Mesodermal cell (in vitro differentiated cells): Measurements from ENCODE around the gene TICAM2.
A peak's percentile ranks its signal among the peaks of the same experiment; 100 is the strongest.

Experiments
- H3K27ac ChIP-seq: 2 replicates; pipeline ENCODE4 v1.7.0; 2013; ENCODE audit warnings: mild to moderate bottlenecking, low read depth, low read length, moderate library complexity; ENCODE audit not compliant: severe bottlenecking
- H3K36me3 ChIP-seq: 2 replicates; pipeline ENCODE4 v1.7.1; 2013; ENCODE audit warnings: mild to moderate bottlenecking, low read length, moderate library complexity; ENCODE audit not compliant: control insufficient read depth, insufficient read depth
- H3K4me1 ChIP-seq: one replicate; pipeline ENCODE4 v1.7.1; 2013; ENCODE audit warnings: mild to moderate bottlenecking, low read length; ENCODE audit not compliant: insufficient read depth, control insufficient read depth, poor library complexity, severe bottlenecking
- H3K4me3 ChIP-seq: 2 replicates; pipeline ENCODE4 v1.7.0; 2013; ENCODE audit warnings: low read length, control low read depth, mild to moderate bottlenecking; ENCODE audit not compliant: insufficient read depth, poor library complexity, severe bottlenecking; ENCODE audit errors: extremely low read depth
- H3K9me3 ChIP-seq: 2 replicates; pipeline ENCODE4 v1.7.1; 2013; ENCODE audit warnings: mild to moderate bottlenecking, low read length, moderate library complexity; ENCODE audit not compliant: control insufficient read depth
- WGBS, 2 experiments: methylation state at CpG; one replicate each; pipeline ENCODE4 v1.1.5; 2013; ENCODE audit warnings: missing lambda C conversion rate in 2 of 2; ENCODE audit not compliant: insufficient coverage in 2 of 2; 5-methylcytosine and 5-hydroxymethylcytosine counted together

The TICAM2 gene

DNA sequence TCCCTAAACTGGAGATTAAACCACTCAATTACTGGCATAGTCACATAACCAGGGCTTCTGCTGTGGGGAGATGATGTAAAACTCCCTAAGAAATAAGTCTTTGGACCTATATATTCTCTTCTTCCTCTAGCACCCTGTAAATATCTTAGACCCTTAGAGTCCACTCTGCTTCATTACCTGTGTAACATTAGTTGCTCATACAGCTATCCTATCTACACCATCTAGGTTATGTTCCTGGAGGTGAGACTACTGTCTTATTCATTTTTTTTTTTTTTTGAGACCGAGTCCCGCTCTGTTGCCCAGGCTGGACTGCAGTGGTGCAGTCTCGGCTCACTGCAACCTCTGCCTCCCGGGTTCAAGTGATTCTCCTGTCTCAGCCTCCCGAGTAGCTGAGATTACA is 9.6 kb upstream of the TICAM2 start:
- Histone ChIP-seq H3K9me3 (no peaks in the 10 kb centered on the region), H3K4me1 (no peaks in the 10 kb centered on the region), H3K4me3 (no peak overlapping the region), H3K36me3 (peaks cover 31% of the 10 kb centered on the region), H3K27ac (no peak overlapping the region)
- WGBS, 2 experiments = 90 to 94% methylated on average over 4 to 5 of the region's 5 CpGs

DNA sequence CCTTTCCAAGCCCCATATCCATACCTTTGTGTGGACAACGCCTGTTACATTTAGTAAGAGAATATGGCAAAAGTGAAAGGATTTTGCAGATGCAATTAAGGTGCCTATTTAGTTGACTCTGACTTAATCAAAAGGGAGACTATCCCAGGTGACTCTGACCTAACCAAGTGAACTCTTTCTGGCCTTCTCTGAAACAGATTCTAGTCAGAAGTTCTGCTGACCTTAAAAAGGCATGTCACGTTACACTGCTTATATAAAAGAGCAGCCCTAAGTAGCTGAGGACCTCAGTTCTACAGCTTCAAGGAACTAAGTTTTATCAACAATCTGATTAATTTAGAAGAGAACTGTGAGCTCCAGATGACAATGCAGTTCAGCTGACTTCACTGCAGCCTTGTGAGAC is 5.7 kb upstream of the TICAM2 start:
- Histone ChIP-seq H3K9me3 (no peaks in the 10 kb centered on the region), H3K27ac (no peak overlapping the region), H3K4me3 (no peak overlapping the region), H3K4me1 (no peaks in the 10 kb centered on the region), H3K36me3 (peaks cover 12% of the 10 kb centered on the region)
- WGBS, 2 experiments = 86% methylated on average over 1 of the region's 2 CpGs; no CpG with 5 or more reads in 1 of the 2 experiments

DNA sequence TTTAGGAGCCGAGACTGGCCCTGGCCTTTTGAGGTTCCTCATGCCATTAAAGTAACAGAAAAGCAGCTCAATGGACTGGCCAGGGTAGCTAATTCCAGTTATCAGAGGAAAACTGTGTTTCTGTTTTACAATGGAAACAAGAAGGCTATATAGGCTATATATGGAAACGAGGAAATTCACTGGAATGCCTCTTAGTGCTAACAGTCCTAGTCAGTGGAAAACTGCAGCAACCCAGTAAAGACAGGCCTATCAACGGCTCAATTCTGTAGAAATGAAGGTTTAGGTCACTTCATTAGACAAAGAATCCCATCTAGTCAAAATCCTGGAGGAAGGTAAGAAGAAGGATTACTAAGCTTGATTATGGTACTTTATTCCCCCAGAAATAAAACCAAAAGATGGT is 3.2 kb upstream of the TICAM2 start:
- 89 to 95% methylated on average over 2 of the region's 3 CpGs for WGBS, 2 experiments
- H3K27ac ChIP-seq = peak overlapping the region; percentile 2
- H3K4me3 ChIP-seq = no peak overlapping the region
- H3K4me1 ChIP-seq = no peaks in the 10 kb centered on the region
- H3K9me3 ChIP-seq = no peaks in the 10 kb centered on the region
- peaks cover 7% of the 10 kb centered on the region for H3K36me3 ChIP-seq

DNA sequence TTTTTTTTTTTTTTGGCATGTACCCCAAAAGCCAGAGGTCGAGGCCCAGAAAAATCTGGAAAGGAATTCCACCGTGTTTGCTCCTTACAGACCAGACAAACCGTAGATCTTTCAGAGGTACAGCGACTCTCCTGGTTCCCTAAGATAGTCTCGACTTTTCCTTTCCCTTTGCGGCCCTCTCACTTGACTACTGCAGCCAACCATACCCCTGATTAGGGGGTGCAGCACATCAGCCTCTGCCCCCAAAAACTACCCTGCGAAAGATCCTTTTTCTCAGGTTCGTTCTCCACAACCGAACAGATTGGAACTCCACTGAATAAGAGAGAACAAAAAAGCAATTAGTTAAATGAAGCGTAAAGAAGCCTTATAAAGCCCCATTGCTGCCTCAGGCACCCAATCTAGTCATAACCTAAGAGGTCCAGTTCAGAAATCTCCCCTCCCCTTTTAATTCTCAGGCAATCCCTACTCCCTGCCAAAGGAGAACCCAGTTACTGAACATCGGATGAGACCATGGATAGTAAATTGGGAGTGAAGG is 379 bp upstream of the TICAM2 start:
- no peak overlapping the region for H3K27ac ChIP-seq
- peaks cover 7% of the 10 kb centered on the region for H3K36me3 ChIP-seq
- peak overlapping the region; percentile 17 for H3K4me3 ChIP-seq
- peaks cover 12% of the 10 kb centered on the region for H3K4me1 ChIP-seq
- 50 to 76% methylated on average over 3 to 8 of the region's 11 CpGs for WGBS, 2 experiments
- H3K9me3 ChIP-seq = no peaks in the 10 kb centered on the region

GRCh38 chr5:115600766-115601165 is 1.5 kb downstream of the TICAM2 start:
- peaks cover 12% of the 10 kb centered on the region for H3K4me1 ChIP-seq
- H3K4me3 ChIP-seq = no peak overlapping the region
- H3K27ac ChIP-seq = no peak overlapping the region
- H3K9me3 ChIP-seq = no peaks in the 10 kb centered on the region
- peaks cover 7% of the 10 kb centered on the region for H3K36me3 ChIP-seq
- WGBS, 2 experiments = no CpG with 5 or more reads among the region's 3 CpGs

- Histone ChIP-seq H3K27ac (no peak overlapping the region), H3K4me3 (no peak overlapping the region), H3K36me3 (peaks cover 7% of the 10 kb centered on the region), H3K9me3 (no peaks in the 10 kb centered on the region), H3K4me1 (peaks cover 12% of the 10 kb centered on the region)
- 92 to 93% methylated on average over 2 of the region's 2 CpGs for WGBS, 2 experiments
Observed at GRCh38 chr5:115599924-115600323, 2.4 kb downstream of the TICAM2 start.

- H3K9me3 ChIP-seq = no peaks in the 10 kb centered on the region
- peaks cover 5% of the 10 kb centered on the region for H3K36me3 ChIP-seq
- H3K27ac ChIP-seq = no peak overlapping the region
- 100% methylated on average over 1 of the region's 1 CpG for WGBS, 2 experiments
- peaks cover 12% of the 10 kb centered on the region for H3K4me1 ChIP-seq
- no peak overlapping the region for H3K4me3 ChIP-seq
Observed at GRCh38 chr5:115599502-115599901, 2.8 kb downstream of the TICAM2 start.

- Histone ChIP-seq H3K4me1 (peaks cover 4% of the 10 kb centered on the region), H3K9me3 (no peaks in the 10 kb centered on the region), H3K27ac (no peak overlapping the region), H3K4me3 (no peak overlapping the region), H3K36me3 (no peaks in the 10 kb centered on the region)
- WGBS, 2 experiments = 100% methylated on average over 1 of the region's 2 CpGs; no CpG with 5 or more reads in 1 of the 2 experiments
Observed at GRCh38 chr5:115594128-115595047, 7.9 kb downstream of the TICAM2 start.

DNA sequence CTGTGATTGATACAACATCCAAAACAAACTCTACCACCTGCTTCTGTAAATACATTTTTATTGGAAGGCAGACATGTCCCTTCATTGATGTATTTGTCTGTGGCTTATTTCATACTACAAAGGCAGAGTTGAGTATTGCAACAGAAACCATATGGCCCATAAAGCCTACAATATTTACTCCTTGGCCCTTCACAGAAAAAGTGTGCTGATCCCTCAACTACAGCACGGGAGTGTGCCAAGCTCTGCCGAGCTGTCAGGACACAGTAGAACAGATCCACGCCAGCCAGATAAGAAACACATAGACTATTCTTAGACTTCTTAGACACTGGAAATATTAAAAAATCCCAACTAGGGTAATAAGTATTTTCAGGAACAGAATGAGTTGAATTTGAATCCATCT is 13.2 kb downstream of the TICAM2 start:
- Histone ChIP-seq H3K4me1 (peaks cover 8% of the 10 kb centered on the region), H3K4me3 (no peak overlapping the region), H3K27ac (no peak overlapping the region), H3K9me3 (no peaks in the 10 kb centered on the region), H3K36me3 (no peaks in the 10 kb centered on the region)
- 90 to 100% methylated on average over 2 of the region's 3 CpGs for WGBS, 2 experiments

- H3K36me3 ChIP-seq = no peaks in the 10 kb centered on the region
- no peak overlapping the region for H3K4me3 ChIP-seq
- no peak overlapping the region for H3K27ac ChIP-seq
- 77 to 92% methylated on average over 4 of the region's 4 CpGs for WGBS, 2 experiments
- H3K4me1 ChIP-seq = peaks cover 9% of the 10 kb centered on the region
- H3K9me3 ChIP-seq = no peaks in the 10 kb centered on the region
Observed at GRCh38 chr5:115588640-115589039, 13.6 kb downstream of the TICAM2 start.
